Panc1 (cell line): ENCODE data around the gene LRBA. TPM values are rescaled to one million over a fixed set of nuclear protein-coding genes. Genes with fewer than 3 reads are reported as not detected.

ENCODE experiments used
- ATAC-seq: fragments of 200-7000 bp; cut with Tn5 transposase; 2 replicates; pipeline ENCODE4 v1.9.1; 2020; ENCODE audit warnings: mild to moderate bottlenecking, moderate library complexity
- BruUV-seq: library from RNA; stranded (reverse); fragments of 400-500 nt; replicated peaks from 2 replicates; lab custom pipeline; 2021; lab: Mats Ljungman, UMichigan
- CTCF ChIA-PET: fragments of 300-600 bp; sonication (Branson Sonifier 250); formaldehyde crosslinking; loops from one replicate; lab custom pipeline; 2022; ENCODE audit warnings: antibody characterized with exemption; lab: Charles Lee
- POLR2A ChIA-PET: fragments of 300-600 bp; sonication (Branson Sonifier 250); formaldehyde crosslinking; loops from one replicate; lab custom pipeline; 2022; ENCODE audit warnings: antibody characterized with exemption; lab: Charles Lee
- DNase-seq: peaks from one replicate; pipeline ENCODE4 v3.0.0-alpha.2; 2010; ENCODE audit warnings: low read depth, low spot score
- H3K27ac ChIP-seq: 2 replicates; pipeline ENCODE4 v1.5.1; 2011; ENCODE audit warnings: mild to moderate bottlenecking, low read length, inconsistent platforms
- H3K27me3 ChIP-seq: fragments of 200-500 bp; sonication (Bioruptor generic); 2 replicates; pipeline ENCODE4 v1.6.0; 2014; ENCODE audit warnings: low read length, inconsistent platforms; ENCODE audit not compliant: control insufficient read depth, insufficient read depth
- H3K36me3 ChIP-seq: fragments of 200-500 bp; sonication (Bioruptor generic); 2 replicates; pipeline ENCODE4 v1.5.1; 2014; ENCODE audit warnings: inconsistent platforms, mild to moderate bottlenecking, low read length, moderate library complexity; ENCODE audit not compliant: control insufficient read depth, insufficient read depth
- H3K4me1 ChIP-seq: 2 replicates; pipeline ENCODE4 v1.5.1; 2011; ENCODE audit warnings: inconsistent platforms, mild to moderate bottlenecking, low read length, moderate library complexity; ENCODE audit not compliant: control insufficient read depth, insufficient read depth
- H3K4me3 ChIP-seq, 2 experiments: 2 replicates each; pipeline ENCODE4 v1.5.1; 2011 to 2012; ENCODE audit warnings: low read depth in 2 of 2, low read length in 2 of 2, mild to moderate bottlenecking in 2 of 2, inconsistent platforms in 1 of 2, moderate library complexity in 1 of 2
- H3K9me3 ChIP-seq: fragments of 200-500 bp; sonication (Bioruptor generic); 2 replicates; pipeline ENCODE4 v1.5.1; 2014; ENCODE audit warnings: low read depth, mild to moderate bottlenecking, inconsistent platforms, low read length, moderate library complexity; ENCODE audit not compliant: control insufficient read depth, insufficient read depth
- CTCF ChIP-seq: fragments of 450-650 bp; IDR thresholded peaks from 2 replicates; pipeline ENCODE4 v1.5.1; 2017; ENCODE audit warnings: mild to moderate bottlenecking
- POLR2AphosphoS5 ChIP-seq: IDR thresholded peaks from 2 replicates; pipeline ENCODE4 v1.6.1; 2012; ENCODE audit warnings: mild to moderate bottlenecking, low read depth, low read length, moderate library complexity
- REST ChIP-seq, 2 experiments: IDR thresholded peaks; 2 replicates each; pipeline ENCODE4 v1.6.1; 2011 to 2012; ENCODE audit warnings: low read depth in 2 of 2, control low read depth in 1 of 2, low read length in 1 of 2, mild to moderate bottlenecking in 1 of 2, moderate library complexity in 1 of 2; ENCODE audit not compliant: insufficient read depth in 1 of 2
- SIN3A ChIP-seq: IDR thresholded peaks from 2 replicates; pipeline ENCODE4 v1.6.1; 2012; ENCODE audit warnings: low read depth, mild to moderate bottlenecking, low read length, moderate library complexity, borderline replicate concordance; ENCODE audit not compliant: insufficient read depth
- TCF7L2 ChIP-seq: IDR thresholded peaks from 2 replicates; pipeline ENCODE4 v1.6.1; 2011; ENCODE audit warnings: mild to moderate bottlenecking, low read depth, low read length, inconsistent platforms
- in situ Hi-C: cut with HindIII; loops from 2 replicates; pipeline ENCODE4 v1.10.0; 2016; ENCODE audit warnings: low sequenced_read_pairs, low pct_unique_long_range_greater_than_20kb
- intact Hi-C: fragments of 100-400 bp; cut with micrococcal nuclease; formaldehyde crosslinking; loops from one replicate; pipeline ENCODE4 v1.10.0; 2022; ENCODE audit not compliant: unreplicated experiment
- total RNA-seq: library from RNA; stranded (reverse); gene quantifications from one replicate; pipeline ENCODE4 v1.2.1, GENCODE V29; 2021; ENCODE audit not compliant: unreplicated experiment

Gene LRBA
- total RNA-seq, 1 experiment from 2014 or later: 26.4 TPM

GRCh38 chr4:150799207-150799606, 215.9 kb downstream of the LRBA start:
- no peak overlapping the region for H3K4me3 ChIP-seq
- DNase-seq (no peak), ATAC-seq (no peak)
- intact Hi-C loops: no loop called here
- no peaks in the 10 kb centered on the region; the same call in 1 of the 2 replicates for H3K36me3 ChIP-seq
- in situ Hi-C loops: no loop called here
- H3K9me3 ChIP-seq: no peaks in the 10 kb centered on the region
- H3K4me1 ChIP-seq: no peaks in the 10 kb centered on the region
- H3K27ac ChIP-seq: no peak overlapping the region
- H3K27me3 ChIP-seq: no peaks in the 10 kb centered on the region
- no TSS peak for BruUV-seq
- ChIA-PET POLR2A (no interaction called here), CTCF (no interaction called here)
- no peak for TF ChIP-seq SIN3A
- no peak for TF ChIP-seq REST (IDR thresholded peaks at IDR 0.05; ENCODE audit: insufficient read depth in 1 of 2, low read depth in 2 of 2, low read length in 1 of 2)
- no peak; the same call in 1 of the 2 replicates for TF ChIP-seq CTCF
- TF ChIP-seq POLR2AphosphoS5: no peak
- TF ChIP-seq TCF7L2: no peak

GRCh38 chr4:150794706-150795105, 220.4 kb downstream of the LRBA start:
- Histone ChIP-seq H3K4me3 (no peak overlapping the region), H3K36me3 (no peaks in the 10 kb centered on the region; the same call in 1 of the 2 replicates), H3K9me3 (no peaks in the 10 kb centered on the region), H3K27me3 (no peaks in the 10 kb centered on the region), H3K4me1 (no peaks in the 10 kb centered on the region), H3K27ac (no peak overlapping the region)
- TF ChIP-seq SIN3A (no peak), TCF7L2 (no peak), POLR2AphosphoS5 (no peak), CTCF (no peak), REST (IDR thresholded peaks at IDR 0.05; ENCODE audit: insufficient read depth in 1 of 2, low read depth in 2 of 2, low read length in 1 of 2) (no peak)
- intact Hi-C loops (no loop called here), in situ Hi-C loops (no loop called here)
- DNase-seq: no peak
- ChIA-PET POLR2A (no interaction called here), CTCF (no interaction called here)
- ATAC-seq: no peak
- BruUV-seq: no TSS peak
